AG20443 (cell line): Measurements from ENCODE around the gene IMMT.

Experiments
- DNase-seq: peaks from one replicate; pipeline ENCODE4 v3.0.0; 2012; ENCODE audit warnings: low spot score, mixed read lengths

IMMT gene

DNA sequence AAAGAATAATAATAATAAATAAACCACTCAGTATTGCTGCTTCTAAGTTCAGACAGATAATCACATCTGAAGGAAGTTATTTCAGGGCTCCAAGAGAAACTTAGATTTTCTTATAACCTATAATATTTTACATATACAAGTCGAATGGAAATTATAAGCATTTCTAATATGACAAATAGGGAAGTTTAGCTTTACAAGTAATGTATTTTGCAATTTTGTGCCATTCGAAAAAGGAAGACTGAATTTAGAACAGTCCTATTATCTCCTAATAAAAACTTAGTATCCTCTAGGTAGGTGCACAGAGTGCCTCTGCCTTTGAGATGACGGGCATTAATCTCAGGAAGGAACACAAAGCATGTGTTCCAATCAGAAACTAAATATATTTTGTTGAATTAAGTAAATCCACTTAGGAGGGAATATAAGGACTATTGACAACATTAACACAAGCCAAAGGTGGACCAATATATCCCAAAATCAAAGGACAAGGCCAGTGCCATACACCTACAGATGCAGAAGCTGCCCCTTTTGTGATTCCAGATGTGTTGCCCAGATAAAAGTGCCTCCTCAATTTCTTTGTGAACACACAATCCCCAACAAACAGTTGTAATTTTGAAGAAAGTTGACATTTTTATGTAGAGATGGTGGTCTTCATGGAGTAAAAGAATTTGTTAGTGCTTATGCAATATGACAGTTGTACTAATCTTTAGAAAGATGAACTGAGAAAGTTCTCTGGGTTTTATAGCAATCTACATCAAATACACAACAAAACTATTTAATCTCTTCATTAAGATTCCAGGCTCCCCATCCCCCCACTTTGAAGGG, 52.6 kb downstream of the IMMT start:
- no peak for DNase-seq

DNA sequence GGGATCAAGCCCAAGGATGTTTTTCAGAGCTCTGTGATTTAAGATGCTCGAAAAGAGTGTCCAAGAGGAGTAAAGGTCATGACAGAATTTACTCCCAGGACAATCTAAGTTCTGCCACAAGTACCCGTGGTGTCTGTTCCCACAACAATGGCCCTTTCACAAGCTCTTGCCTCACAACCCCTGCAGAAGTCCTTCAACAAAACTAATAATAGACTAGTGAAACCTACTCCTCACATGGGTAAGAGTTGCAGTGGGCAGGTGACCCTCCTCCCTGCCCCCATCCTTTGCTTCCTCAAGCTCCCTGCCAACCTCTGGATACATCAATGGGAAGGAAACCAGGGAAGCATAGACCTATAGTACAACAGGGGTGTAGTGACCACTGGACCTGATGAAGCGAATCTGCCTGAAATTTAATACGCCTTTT, 54.3 kb downstream of the IMMT start:
- no peak for DNase-seq

DNA sequence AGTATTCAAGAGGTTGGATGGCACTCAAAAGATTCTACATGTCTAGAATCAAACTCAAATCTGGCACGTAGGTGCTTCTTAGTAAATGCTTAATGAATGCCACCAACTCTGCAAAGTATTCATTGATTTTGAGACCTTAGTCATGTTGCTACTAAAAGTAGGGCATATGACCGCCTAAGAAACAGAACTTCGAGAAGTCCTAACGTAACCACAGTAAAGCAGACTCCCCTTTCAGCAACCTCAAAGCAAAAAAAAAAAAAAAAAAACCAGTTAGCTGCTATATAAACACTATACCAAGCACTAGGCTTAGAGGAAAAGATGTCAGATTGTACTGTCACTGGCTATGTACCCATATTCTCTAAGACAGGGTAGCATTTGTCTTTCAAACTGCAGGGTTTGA, 55.3 kb downstream of the IMMT start:
- DNase-seq: no peak

DNA sequence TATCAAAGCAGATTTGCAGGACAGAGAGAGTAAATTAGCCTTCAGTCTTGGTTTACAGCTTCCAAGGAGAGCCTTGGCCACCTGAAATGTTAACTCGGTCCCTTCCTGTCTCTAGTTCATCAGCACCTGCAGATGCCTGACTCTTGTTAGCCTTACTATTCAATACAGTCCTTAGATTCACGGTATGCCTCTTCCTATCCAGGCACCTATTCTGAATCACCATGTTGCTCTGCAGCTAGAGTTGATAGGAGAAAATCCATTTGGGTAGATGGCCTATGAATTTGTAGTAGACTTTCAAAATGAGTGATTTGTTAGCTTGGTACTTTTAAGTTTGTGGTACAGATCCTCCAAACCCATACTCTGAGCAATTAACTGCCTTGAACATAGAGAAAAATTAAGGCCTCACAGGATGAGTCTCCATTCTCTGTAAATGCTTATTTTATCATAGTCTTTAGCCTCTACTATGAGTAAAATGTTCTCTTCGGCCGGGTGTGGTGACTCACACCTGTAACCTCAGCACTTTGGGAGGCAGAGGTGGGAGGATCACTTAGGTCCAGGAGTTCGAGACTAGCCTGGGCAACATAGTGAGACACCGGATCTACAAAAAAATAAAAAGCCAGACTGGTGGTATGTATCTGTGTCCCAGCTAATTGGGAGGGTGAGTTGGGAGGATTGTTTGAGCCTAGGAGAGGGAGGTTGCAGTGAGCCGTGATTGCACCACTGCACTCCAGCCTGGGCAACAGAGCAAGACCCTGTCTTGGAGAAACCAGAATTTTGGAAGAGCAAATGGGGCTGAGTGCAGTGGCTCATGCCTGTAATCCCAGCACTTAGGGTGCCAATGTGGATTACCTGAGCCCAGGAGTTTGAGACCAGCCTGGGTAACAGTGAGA, 56.3 kb downstream of the IMMT start:
- DNase-seq: no peak

DNA sequence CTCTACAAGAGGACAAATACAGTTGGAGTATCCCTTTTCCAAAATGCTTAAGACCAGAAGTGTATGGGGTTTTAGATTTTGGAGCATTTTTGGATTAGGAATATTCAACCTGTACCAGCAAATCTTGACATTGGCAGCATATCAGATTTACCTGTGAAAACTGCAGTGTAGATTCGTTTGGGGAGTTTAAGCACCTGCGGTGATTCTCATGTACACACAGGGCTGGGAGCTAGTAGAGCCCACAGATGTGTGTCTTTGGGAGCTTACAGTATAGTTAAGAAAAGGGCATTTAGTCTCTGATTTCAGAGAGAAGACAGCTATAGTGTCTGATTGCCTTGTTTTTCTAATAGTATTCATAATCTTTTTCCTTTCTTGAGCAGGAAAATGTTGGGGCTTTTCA, 59.1 kb downstream of the IMMT start:
- DNase-seq: no peak

DNA sequence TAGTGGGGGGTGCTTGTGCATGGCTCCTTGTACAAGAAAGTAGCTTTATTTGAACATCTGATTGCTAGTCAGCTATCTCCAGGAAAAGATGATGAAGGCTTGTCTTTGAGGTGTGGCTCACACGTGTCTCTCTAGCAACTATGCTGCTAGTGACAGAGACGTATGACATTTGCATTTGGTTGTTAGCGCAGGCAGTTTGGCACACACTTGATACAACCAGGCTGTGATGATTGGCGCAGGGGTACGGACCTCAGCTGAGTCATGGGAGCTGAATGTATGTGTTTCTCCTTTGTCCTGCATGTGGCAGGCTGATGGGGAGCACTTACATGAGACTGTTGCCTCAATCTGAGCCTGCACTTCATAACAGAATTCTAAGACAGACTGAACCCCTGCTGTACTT, 59.6 kb downstream of the IMMT start:
- no peak for DNase-seq

DNA sequence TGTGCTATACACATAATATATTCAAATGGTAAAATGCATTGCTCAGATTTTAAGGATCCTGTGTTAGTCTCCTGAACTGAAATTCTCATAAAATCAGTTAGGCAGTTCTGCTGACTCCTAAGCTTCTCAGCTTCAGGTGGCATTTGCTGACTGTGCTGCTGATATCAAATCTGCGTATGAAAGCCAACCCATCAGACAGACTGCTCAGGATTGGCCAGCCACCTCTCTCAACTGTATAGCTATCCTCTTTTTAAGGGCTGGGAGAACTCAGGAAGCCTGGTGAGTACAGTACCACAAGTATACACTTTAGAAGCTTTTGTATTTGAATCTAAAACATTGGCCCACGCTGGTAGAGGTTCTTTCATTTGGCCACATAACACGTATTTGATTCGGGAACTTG, 60.6 kb downstream of the IMMT start:
- no peak for DNase-seq

DNA sequence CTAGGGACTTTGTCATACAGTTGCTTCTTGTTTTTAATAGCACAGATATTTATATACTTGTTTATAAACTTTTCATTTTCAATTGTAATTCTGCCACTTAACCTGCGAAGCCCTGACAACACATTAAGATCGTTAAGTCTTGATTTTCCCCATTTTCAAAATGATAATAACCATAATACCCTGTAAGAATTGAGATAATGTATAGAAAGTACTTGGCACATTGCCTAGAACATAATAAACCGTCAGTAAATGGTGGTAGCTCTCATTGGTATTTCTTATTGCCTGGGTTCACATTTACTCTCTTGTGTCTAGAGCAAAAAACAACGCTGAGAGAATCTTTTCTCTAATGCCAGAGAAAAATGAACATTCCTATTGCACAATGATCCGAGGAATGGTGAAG, 70.6 kb downstream of the IMMT start:
- no peak for DNase-seq

DNA sequence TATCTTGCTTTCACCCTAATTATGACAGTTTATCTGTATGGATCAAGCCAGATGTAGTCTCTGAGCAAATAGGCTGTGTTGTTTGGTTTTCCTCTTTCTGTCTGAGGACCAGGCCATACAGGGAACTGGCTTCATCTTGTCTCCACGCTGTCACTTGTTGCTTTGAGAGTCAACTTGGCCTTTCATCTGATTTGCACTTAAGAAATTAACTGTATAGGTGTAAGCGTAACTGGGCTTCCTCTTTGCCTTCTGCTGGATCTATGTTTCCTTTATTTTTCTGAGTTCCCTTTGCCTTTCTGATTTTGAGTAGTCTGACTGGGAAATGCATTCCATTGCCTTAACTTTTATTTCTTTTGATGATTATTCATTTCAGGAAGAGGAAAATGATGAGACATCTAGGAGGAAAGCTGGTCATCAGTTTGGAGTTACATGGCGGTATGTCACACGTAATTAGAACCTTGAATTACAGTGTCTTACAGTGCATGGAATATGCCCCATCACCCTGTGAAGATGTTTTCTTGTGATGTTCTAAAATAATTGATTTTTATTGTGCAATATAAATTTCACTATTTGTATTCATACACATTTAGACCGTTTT, 71.8 kb downstream of the IMMT start:
- no peak for DNase-seq

DNA sequence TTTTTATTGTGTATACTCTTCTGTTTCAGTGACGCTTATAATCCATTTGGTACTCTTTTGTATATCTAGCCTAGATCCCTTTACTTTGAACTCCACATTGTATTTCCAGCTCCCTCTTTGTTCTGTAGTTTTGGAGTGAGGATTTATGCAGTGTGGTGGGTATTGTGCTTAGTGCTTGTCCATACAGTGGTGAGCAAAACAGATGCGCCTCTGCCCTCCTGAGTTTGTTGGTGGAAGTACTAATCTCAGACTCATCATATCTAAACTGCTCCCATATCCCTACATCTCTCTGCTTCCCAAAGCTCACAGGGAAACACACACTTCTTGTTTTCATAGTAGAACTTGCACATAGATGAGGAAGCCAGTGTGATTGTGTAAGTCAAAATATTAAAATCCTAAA, 77.1 kb downstream of the IMMT start:
- no peak for DNase-seq

DNA sequence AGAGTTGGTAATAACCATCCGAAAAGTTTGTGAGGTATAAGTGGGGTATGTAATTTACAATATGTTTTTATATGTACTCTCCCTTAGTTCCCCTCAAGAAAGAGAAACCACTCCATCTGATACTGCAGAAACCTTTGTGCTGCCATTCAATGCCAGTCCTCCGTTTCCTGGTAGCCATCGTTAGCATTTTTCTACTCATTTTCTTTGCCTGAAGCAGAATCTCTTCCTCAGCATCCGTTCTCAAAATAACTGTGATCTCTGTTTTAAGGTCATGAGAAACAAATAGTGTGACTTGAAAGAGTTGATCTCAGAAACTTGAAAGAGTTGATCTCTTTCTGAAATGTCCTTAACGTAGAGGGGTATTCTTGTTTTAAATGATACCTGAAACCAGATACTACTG, 88.2 kb downstream of the IMMT start:
- DNase-seq: no peak

DNA sequence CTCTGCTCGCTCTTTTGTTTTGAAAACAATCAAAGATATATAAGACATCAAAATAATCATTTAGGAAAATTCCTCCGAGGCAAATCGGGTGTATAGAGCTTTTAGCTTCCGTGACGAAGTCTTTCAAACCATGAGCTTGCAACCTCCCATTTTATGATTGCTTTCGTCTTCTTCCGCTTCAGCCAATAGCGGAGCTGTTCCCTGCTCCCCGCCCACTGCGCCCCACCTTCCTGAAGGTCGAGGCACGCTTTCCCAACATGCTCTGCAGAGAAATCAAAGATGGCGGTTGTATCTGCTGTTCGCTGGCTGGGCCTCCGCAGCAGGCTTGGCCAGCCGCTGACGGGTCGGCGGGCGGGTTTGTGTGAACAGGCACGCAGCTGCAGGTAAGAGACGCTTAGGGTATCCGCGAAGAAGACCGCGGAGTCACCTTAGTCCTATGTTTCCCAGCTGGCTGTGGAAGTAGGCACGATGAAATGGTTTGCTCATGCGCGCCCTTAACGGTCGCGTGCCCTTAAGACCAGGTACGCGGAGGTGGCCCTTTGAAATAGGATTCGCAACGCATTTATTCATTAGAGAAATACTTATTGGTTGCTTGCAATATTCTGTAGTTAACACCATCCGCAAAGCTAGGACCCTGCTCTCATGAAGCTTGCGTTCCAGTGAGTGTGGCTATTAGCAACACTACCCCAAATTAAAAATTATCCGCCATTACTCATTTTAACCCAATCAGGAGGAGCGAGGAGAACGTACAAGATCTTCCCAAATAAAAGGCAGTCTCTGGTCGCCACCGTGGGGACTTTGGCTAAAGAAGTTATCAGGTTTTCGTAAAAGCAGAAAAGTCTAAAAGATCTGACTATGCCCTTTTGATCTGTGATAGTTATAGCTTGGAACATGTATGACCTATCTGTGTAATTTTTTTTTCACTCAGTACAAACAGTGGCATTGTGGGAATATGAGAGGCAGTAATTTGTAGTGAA, 89.0 kb downstream of the IMMT start, which contains the start of gene PTCD3:
TSS of gene PTCD3 (plus strand) at position 267 of the 977 bp plus-strand sequence. CDS start at position 280, 13 bp downstream.
- DNase-seq: peak; percentile 94

DNA sequence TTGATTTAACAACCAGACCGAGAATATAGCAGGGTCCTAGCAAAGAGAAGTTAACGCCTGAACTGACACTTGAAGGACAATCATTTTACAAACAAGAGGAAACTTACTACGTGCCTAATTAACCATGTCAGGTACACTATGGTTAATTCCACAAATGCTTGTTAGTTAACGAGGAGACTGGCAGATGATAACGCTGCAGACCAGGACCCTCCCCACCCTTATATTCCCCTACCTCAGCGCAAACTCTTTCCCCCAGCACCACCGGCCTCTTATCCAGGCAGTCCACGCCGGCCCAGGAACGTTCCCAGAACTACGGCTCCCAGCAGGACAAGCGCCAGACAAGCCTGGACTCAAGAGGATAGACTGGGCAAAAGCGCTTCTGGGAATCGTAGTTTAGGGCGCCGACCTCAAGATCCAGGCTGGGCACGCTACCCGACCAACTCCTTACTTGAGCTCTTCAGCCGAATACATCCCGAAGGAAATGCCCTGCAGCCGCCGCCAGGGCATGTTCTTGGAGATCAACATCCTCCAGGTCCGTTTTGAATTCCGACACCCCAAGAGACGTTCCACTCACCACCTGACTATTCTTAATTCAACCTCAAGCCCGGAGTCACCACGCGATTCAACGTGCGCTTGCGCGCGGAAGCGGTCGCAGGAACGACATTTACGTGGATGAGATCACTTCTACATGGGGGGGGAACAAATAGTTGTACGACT, 89.9 kb downstream of the IMMT start, which contains the start of gene POLR1A:
TSS of gene POLR1A (minus strand) at position 635 of the 717 bp plus-strand sequence. CDS start at position 525, 110 bp downstream.
- peak; percentile 87 for DNase-seq

DNA sequence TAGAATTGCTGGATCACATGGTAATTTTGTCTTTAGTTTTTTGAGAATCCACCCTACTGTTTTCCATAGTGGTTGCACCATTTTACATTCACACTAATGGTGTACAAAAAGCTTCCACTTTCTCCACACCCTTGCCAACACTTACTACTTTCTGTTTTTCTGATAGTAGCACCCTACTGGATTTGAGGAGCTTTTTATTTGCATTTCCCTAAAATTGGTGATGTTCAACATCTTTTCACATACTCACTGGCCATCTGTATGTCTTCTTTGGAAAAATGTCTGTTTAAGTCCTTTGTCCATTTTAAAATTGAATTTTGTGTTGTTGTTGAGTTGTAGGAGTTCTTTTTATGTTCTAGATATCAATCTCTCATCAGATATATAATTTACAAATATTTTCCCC, 93.1 kb downstream of the IMMT start:
- DNase-seq: no peak

DNA sequence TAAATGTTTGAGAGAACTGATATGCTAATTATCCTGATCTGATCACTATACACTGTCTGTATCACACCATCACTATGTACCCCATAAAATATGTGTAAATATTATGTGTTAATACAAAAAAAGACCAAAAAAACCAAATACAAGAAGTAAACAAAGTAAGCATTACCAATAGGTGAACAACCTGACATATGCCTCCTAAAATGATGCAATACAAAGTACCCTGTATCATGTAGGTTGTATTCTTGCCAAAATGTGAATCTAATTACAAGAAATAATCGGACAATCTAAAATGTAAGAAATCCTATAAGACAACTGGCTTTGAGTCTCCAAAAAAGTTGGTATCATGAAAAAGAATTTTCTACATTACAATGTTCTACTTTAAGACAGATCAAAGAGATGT, 97.3 kb downstream of the IMMT start:
- DNase-seq: no peak

DNA sequence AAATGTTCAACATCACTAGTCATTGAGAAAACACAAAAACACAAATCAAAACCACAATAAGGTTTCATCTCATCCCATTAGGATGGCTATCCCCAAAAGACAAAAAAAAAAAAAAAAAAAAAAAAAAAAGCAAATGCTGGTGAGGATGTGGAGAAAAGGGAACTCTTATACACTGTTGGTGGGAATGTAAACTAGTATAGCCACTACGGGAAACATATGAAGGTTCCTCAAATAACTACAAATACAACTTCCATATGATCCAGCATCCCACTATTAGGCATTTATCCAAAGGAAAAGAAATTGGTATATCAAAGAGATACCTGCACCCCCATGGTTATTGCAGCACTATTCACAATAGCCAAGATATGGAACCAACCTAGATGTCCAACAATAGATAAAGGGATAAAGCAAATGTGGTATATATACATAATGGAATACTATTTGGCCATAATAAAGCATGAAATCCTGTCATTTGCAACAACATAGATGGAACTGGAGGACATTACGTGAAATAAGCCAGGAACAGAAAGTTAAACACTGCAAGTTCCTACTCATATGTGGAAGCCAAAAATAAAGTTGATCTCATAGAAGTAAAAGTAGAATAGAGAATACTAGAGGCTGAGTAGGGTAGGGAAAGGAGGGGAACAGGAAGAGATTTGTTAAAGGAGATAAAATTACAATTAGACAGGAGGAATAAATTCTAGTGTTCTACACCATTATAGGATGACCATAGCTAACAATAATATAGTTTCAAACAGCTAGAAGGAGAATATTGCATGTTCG, 98.0 kb downstream of the IMMT start:
- DNase-seq: no peak

DNA sequence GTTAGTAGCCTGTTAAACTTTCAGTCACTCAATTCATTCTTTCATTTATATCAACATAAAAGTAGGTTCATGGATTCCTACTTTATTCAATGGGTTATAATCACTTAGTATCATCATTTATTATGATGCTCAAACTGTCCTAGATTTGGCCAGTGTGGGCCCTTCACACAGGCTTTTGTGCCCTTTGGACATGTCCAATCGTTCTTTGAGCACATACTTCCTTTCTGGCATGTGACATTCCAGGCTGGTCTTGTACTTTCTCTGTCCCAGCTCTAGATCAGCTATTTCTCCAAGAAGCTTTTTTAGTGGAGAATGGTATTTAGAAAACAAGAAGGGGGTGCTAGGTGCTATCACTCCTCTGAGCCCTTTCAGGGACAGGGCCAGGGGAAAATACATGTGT, 101.0 kb downstream of the IMMT start:
- DNase-seq: no peak
